Activated CD4-positive, alpha-beta T cell treated with anti-CD3 and anti-CD28 coated beads, Interleukin-2, Interleukin-6, amounts not matched to agents 100 ng/mL and 50 ng/mL, durations not matched to agents 16 hours and 8 hours (primary cell): ENCODE measurements around the gene EEF1AKMT3.

Source experiments
- DNase-seq: peaks from one replicate; pipeline ENCODE4 v3.0.0-alpha.2; 2020

The EEF1AKMT3 gene

DNA sequence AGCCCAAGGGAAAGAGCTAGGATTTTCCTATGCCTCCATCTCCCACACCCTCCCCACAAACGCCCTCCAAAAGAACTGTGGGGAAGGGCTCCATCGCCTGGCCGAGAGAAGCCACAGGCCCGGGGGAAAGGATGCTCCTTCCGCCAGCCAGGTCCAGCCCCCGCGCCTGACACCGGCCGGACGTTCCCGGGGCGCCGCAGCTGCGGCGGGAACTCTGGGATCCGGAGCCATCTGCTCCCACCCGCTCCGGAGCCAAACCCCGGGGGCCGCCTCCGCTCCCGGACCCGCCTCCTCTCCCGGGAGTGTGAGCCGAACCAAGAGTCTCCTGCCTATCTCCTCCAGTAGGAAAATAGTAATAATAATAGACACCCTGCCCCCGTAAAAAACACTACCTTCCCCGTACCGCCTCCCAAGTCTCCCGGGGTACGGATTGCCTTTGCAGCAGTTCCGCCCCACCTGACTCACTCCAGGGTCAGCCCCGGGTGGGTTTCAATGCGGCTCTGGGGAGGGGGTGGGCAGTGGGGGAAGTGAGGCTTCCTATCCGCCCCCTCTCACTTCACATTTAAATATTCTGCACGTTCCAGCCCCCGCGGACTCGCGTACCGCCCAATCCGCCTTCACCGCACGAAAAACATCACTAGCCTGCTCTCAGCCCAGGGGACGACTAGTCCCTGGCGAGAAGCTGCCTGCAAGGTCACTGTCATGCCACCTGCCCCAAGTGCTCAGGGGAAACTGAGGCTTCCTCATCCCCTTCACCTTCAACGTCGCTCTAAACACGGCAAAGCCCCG lies 36.3 kb upstream of the EEF1AKMT3 start:
- DNase-seq = no peak

DNA sequence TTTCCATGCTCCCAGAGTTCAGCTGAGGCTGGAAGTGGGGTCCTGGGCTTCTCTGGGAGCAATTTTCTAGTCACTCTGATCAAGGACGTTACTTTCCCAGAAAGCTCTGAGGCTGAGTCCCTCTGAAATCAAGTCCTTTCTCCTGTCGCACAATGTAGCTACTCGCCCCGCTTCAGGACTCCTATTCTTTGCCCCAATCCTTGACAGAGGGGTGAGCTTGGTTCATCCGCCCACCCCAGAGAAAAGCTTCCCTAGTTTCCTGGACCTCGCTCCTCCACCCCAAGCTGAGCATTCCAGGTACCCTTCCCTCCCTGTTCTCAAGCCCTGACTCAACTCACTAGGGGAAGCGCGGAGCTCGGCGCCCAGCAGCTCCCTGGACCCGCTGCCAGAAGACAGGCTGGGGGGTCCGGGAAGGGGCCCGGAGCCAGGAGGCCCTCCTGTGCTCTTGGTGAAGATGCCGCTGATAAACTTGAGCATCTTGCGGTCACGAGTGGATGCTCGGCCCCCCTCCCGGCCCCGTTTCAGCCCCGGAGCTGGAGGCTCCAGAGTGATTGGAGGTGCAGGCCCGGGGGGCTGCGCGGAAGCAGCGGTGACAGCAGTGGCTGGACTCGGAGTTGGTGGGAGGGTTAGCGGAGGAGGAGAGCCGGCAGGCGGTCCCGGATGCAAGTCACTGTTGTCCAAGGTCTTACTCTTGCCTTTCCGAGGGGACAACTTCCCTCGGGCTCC lies 35.5 kb upstream of the EEF1AKMT3 start:
- no peak for DNase-seq

DNA sequence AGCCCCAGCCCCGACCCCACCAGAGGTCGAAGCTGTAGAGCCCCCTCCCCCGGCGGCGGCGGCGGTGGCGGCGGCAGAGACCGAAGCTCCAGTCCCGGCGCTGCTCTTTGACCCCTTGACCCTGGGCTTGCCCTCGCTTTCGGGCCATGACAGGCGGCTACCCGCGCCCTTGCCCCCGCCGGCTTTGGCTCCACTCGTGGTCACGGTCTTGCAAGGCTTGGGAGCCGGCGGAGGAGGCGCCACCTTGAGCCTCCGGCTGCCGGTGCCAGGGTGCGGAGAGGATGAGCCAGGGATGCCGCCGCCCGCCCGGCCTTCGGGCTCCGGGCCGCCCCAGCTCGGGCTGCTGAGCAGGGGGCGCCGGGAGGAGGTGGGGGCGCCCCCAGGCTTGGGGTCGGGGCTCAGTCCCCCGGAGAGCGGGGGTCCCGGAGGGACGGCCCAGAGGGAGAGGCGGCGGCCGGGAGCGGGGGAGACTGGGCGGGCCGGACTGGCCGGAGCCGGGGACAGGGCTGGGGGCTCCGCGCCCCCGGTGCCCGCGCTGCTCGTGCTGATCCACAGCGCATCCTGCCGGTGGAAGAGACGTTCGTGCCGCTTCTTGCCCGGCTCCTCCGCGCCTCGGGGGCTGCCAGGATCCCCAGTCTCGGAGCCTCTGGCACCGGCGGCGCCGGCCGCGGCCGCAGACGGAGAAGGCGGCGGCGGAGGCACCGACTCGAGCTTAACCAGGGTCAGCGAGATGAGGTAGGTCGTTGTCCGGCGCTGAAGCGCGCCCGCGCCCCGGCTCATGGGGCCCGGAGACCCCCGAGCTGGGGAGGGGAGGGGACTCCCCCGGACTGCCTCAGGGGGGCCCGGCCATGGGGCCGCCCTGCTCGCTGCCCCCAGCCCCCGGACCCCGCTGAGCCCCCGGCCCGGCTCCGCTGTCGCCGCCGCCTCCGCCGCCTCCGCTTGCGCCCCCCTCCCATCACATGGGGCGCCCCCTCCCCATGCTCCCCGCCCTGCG lies 34.6 kb upstream of the EEF1AKMT3 start:
- DNase-seq = no peak

DNA sequence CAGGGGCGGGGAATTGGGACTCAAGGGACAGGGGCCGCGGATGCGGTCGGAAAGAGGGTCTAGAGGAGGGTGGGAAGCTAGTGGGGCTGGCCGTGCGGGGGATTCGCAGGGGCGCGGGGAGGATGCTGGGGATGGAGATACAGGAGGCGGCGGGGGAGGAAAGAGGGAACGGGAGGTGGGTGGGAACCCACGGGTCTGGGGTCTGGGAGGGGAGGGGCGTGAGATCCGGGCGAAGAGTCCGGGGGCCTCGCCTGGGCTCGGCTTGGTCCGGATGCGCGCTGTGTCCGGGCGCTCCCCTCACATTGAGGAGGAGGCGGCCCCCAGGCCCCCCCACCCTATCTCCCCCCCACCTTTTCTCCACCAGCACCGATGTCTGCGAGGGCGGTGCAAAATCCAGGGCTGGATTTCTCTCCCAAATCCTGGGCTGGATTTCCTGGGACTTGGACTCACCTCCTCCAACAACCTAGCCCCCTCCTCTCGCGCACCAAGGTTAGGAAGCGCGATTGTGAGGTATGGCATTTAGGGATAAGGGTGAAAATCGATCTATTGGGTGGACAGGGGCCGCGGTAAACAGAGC lies 33.7 kb upstream of the EEF1AKMT3 start, which contains the start of gene AGAP2:
Gene AGAP2, minus strand, starts transcription at position 82 of the 577 bp plus-strand sequence. CDS start 496 bp downstream, outside the sequence.
- DNase-seq = no peak

DNA sequence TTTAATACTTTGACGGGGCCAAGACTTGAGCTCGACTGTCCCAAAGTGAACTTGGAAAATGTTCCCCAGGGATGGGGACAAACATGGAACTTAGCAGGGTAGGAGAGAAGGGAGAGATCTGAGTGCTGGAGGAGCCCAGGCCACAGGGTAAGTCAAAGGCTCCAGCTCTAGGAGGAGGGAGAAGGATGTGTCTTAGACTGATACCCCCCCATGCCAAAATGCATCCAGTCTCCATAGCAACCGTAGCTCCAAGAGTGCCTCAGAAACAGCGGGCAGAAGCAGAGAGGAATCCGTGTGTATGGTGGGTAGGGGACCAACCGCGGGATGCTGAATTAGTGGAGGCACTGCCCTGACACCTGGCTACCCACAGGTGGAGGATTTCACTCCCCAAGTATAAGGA lies 33.0 kb upstream of the EEF1AKMT3 start:
- no peak for DNase-seq

DNA sequence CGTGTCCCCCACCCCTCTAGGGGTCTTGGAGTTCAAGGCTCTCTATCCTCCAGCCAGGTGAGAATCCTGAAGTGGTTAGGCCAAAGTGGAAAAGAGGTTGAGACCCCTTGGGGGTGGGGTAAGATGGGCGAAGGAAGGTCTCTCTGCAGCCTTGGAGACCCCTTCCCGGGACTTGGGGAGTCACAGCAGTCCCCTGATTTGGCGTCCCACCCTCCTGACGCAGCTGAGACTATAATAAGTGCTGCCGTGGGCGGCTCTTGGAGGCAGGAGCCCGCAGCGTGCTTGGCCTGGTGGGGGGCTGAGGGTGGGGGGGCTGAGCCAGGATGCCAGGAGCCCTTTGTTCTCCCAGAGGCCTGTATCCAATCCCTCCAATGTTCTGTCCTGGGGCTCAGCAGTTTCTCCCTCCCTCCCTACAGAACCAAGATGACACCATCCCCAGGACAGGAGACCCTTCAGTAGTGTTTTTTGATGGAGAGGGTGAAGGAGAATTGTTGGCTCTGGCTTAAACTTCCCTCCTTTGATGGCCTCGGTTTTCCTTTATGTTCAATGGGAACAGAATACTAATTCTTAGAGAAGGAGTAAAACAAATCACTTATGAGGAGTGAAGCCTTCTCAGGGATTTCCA lies 32.4 kb upstream of the EEF1AKMT3 start:
- no peak for DNase-seq

DNA sequence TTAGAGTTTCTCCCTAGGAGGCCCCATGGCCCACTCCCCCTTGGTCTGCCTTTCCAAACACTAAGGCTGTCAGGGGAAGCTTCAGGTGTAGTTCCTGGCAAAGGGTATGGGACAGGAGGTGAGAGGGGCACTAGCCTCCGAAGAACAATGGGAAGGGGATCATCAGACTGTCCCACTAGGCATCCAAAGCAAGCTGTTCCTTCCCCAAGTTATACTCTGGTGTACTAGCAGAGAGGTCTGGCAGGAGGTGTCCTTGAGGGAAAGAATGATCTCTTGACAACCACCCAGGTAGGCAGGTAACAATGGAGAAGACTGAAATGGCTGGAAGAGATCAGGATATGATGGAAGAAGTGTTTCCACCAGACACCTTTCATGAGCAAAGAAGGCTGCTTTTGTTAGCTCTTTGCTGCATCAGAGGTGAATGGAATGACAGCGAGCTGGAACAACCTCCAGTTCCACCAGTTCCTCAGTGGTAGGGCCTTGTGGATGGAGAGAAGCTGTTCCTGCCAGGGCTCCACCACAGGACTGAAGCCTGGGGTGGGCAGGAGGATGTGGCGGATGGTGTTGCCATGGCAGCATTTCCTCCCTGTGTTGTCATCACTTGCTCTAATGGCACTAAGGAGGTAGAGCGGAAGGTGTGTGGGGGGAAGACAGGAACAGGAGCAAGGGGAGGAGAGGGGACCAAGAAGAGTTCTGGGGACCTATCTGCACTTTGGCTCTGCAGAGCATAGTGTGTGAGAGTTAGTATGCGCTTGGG lies 31.6 kb upstream of the EEF1AKMT3 start:
- DNase-seq = peak; percentile 88

DNA sequence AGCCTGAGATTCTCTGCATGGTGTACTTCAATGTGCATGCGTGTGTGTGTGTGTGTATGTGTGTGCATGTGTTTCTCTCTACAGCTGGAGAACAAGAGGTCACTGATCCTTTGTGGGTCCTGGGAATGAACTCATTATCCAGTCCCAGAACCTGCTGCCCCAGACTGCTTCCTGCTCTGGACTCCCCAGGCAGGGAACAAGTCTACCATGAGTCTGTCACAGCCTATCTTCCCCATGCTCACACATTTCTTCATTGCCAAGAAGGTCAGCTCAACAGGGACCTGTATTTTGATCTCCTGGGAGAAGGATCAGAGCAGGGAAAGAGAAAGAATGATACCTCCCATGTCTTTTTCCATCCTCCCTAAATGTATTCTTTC lies 31.0 kb upstream of the EEF1AKMT3 start:
- no peak for DNase-seq

DNA sequence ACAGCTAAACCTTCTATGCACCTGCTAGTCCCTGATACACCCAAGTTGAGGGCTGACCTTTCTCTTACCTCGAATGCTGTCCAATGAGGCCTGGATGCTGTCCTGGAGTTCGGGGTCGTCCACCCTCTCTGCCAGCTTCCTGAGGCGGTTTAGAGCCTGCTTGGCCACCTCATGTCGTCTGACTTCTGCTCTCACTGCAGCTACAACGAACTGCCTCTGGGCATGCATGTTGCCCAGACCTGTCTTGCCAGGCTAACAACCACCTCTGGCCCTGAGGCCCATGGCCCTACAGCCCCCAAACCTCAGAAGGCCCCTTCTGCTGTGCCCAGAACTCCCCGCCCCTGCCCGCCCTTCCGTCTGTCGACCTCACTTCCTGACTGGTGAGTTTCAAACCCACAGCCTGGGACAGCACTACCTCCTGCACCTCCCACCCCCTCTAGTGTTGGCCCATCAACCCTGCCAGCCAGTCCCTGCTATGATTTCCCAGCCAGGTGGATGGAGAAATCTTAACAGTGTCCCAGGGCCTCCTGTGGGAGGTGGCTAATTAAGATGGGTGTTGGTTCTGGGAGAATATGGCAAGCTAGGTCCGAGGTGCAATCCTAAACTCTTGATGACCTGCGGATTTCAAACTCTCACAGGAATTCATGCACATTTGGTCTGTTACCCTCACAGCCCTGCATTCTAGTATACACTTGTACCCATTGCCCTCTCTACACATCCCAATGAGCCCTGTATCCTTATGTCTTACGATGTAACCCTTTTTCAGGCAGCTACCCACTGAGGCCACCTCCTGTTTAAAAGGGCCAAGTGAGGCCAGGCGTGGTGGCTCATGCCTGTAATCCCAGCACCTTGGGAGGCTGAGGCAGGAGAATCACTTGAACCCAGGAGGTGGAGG lies 30.3 kb upstream of the EEF1AKMT3 start:
- peak; percentile 92 for DNase-seq

DNA sequence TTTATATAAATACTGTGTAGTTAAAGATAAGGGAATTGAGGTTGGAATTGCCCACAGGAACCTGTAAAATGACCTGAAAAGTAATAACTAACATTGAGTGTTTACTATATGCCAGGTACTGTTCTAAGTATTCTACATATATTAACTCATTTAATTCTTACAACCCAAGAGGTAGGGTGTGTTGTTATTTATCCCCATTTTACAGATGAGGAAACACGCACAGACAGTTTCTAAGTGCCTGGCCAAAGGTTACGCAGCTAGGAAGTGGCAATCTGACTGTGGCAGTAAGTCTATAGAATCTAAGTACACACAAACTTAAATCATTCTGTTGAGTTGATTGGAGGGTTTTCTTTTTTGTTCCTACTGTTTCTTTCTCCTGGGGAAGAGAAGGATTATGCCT lies 28.6 kb upstream of the EEF1AKMT3 start:
- no peak for DNase-seq

DNA sequence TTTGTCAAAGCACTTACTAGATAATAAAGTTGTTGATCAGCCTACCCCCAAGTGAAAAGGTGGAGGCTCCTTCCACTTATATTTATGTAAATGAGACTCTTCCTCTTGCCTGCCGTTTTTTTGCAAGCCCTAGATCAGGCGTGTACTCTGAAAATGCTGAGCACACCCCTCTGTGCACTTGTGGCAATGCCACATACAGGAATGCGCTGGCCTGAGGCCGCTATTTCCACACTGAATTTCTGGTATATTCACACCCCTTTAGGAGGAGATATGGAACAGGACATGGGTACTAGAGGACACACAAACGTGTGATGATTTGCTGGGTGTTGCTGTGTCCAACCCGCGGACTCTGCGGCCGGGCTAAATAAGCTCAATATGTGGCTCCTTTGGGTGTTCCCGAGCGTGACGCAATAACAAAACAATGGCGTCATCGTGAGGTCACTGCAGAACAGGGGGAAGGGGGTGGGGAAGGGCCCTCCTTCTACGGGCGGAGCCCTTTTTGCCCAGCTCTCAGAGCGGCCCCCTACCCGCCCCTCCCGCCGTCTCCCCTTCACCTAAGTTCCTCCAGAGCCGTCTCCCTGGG lies 28.1 kb upstream of the EEF1AKMT3 start:
- peak; percentile 70 for DNase-seq

DNA sequence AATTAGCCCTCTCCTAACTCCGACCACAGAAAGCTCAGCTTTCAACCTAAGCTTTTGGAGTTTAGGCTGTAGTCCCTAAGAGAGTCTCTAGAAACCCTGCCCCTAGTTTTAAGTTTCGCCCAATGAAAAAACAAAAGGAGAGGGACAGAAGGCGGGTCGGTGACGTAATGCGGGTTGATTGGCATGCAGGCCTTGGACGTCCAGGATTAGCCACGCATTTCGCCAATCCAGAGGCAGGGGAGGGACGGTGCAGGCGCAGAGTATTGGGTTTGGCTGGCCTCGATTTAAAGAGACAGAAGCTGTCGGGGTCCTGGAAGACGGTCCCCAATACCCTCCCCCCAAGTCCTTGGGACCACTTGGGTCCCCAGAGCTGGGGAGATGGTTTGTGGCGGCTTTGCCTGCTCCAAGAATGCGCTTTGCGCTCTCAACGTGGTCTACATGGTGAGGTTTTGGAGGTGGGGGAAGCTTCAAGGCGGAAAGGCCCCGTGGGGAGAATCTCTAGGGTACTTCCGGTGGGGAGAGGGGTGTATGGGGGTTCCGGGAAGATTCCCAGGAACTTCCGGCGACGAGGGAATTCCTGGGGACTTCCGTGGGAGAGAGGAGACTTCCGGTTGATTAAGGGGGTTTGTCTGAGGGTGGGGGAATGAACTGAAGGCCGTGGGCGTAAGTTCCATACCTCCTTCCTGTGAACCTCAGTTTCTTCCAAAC lies 27.5 kb upstream of the EEF1AKMT3 start, which contains the start of gene TSPAN31:
Gene TSPAN31, plus strand, starts transcription at position 263 of the 708 bp plus-strand sequence. Its CDS starts 116 bp downstream, at position 379.
- peak; percentile 95 for DNase-seq

DNA sequence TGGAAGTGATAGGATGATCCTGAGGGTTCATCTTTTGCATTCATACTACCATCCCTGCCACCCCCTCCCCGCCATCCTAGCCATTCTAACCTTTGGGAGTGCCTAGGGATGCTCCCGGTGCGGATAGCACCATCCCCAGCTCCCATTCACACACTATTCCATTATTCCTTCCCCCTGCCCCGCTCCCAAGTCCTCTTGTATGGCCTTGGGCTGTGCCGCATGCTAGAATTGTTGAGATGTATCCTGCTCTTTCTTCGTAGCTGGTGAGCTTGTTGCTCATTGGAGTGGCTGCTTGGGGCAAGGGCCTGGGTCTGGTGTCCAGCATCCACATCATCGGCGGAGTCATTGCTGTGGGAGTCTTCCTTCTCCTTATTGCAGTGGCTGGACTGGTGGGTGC lies 26.9 kb upstream of the EEF1AKMT3 start:
- DNase-seq = no peak

DNA sequence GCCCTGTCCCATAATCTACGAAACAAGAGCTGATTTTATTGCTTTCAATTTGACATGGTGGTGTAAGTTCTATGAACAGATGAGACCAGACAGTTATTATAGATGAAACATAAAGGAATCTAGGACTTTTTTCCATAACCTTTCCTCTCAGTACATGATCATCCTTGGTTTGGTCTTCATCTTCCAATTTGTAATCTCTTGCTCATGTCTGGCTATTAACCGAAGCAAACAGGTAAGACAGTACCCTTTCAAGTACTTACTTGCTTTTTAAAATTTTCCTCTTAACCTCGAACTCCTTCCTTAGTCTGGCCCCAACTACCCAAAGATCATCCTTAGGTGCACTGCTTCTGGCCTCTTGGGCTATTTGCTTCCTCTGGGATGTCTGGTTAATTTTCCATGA lies 26.4 kb upstream of the EEF1AKMT3 start:
- DNase-seq = no peak

DNA sequence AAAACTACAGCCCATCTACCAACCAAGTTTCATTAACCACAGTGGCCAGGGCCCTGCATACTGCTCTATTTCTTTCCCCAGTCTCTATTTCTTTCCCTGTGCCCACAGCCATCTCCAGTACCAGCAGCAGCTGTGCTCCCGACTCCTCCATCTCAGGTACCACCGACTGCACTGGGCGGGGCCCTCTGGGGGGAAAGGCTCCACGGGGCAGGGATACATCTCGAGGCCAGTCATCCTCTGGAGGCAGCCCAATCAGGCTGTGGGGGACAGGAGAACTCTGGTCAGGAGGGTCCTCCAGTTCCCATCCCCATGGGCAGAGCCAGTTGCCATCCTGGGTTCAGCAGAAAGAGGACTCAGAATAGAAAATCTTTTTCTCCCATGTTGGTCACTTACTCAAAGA lies 23.4 kb upstream of the EEF1AKMT3 start:
- no peak for DNase-seq

DNA sequence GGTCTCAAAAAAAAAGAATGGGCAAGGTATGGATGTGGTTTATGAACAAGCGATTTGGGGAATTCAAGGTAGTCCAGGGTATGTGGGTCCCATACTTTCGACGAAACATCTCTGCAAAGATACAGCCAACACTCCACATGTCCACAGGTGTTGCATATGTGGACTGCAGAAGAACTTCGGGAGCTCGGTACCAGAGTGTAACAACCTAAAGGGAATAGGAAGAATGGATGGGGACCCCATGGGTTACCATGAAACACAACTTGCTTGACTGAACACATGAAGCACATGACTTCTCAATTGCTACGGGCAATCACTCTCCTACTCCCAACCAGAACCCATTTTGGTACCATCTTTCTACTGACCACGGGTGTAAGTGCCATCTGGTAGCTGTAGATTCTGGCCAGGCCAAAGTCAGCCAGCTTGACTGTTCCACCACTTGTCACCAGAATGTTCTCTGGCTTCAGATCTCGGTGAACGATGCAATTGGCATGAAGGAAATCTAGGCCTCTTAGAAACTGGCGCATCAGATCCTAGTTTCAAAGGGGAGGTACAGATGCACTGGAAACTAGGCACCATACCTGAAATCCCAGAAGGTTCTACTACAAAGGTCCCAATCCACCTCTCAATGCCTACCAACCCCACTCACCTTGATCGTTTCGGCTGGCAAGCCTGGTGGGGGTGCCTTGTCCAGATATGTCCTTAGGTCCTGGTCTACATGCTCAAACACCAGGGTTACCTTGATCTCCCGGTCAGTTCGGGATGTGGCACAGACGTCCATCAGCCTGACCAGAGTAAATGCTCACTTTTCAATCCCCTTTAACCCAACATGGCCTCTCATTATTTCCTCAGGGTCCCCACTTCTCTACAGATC lies 21.6 kb upstream of the EEF1AKMT3 start:
- no peak for DNase-seq

DNA sequence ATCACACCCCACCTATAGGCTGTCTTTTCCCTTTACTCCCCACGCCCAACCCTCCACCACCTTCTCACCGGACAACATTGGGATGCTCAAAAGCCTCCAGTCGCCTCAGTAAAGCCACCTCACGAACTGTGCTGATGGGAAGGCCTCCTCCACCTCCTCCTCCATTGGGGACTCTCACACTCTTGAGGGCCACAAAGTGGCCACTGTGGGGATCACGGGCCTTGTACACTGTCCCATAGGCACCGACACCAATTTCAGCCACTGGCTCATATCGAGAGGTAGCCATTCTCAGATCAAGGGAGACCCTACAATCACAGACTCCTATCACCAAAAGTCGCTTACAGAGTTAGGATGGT lies 21.0 kb upstream of the EEF1AKMT3 start:
- DNase-seq = no peak
